Measurements from ENCODE around the gene LHPP.

DNA sequence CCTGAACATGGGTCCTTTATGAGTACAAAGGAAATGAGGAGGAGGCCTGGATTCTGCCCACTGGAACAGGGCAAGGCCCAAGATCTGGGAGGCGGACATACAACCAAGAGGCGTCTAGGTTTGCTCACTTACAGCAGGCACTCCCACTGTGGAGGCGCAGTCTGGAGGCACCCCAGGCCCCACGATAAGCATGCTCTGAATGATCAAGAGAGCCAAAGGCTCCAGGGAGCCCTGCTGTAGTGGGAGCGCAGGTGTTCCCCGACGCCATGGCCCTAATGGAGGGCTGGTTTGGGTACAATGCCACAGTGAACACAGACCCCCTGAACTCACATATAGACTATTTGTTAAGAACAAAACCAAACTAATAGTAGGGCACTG, 194.5 kb downstream of the LHPP start:
- TF ChIP-seq EZH2 (IDR thresholded peaks at IDR 0.05; ENCODE audit: low read length, missing control alignments) (no peak), CTCF (conservative IDR thresholded peaks at IDR 0.05 in 1 of 2, IDR thresholded peaks at IDR 0.05 in 1 of 2; ENCODE audit: low read depth in 1 of 2, low read length in 2 of 2) (no peak)
